ENCODE data around the gene SIGLEC5. TPM values are rescaled to one million over a fixed set of nuclear protein-coding genes. Genes with fewer than 3 reads are reported as not detected.

Gene SIGLEC5
- total and polyA plus RNA-seq, 2 of the 4 experiments (the other 2 are of a cell fraction), result not detected

GRCh38 chr19:51571599-51571998 is 58.6 kb downstream of the SIGLEC5 start:
- in situ Hi-C loops (cut with MboI; ENCODE audit: low sequenced_read_pairs) (no loop called here), intact Hi-C loops (cut with micrococcal nuclease) (loop anchor here (1.0 kb wide), 1 partner anchor 23 kb away; no protein-coding TSS in a partner anchor), dilution Hi-C loops (cut with HindIII; ENCODE audit: low sequenced_read_pairs, unreplicated experiment) (no loop called here)
- peak overlapping the region; percentile 65 for H3K4ac ChIP-seq (ENCODE audit: low read depth, low read length)
- H3K9me3 ChIP-seq (ENCODE audit: control insufficient read depth, insufficient read depth, low read length), result no peaks in the 10 kb centered on the region
- BruUV-seq (replicated peaks), result no TSS peak
- H3K27me3 ChIP-seq (ENCODE audit: control insufficient read depth, insufficient read depth, low read length), result no peaks in the 10 kb centered on the region
- peak overlapping the region; percentile 23 to 78; a peak in 3 of 4 replicates for H4K8ac ChIP-seq (ENCODE audit: low read depth in 2 of 2, low read length in 2 of 2)
- H4K5ac ChIP-seq (ENCODE audit: low read depth, low read length), result peak overlapping the region; percentile 19; the same call in 1 of the 2 replicates
- TF ChIP-seq NFE2L2 (IDR thresholded peaks at IDR 0.05; ENCODE audit: low read depth, low read length), result no peak
- no peak for TF ChIP-seq RAD21 (IDR thresholded peaks at IDR 0.05; ENCODE audit: low read length)
- no peak for TF ChIP-seq USF2 (IDR thresholded peaks at IDR 0.05; ENCODE audit: low read depth, low read length)
- no peak for TF ChIP-seq CHD1 (IDR thresholded peaks at IDR 0.05; ENCODE audit: low read depth, low read length)
- TF ChIP-seq RCOR1 (IDR thresholded peaks at IDR 0.05; ENCODE audit: insufficient replicate concordance, low read length), result no peak
- no peak for TF ChIP-seq MXI1 (IDR thresholded peaks at IDR 0.05; ENCODE audit: borderline replicate concordance, low read depth, low read length)
- no peak for TF ChIP-seq MAFK (IDR thresholded peaks at IDR 0.05; ENCODE audit: low read depth, low read length)
- TF ChIP-seq SMC3 (IDR thresholded peaks at IDR 0.05; ENCODE audit: low read depth, low read length), result no peak
- no peak for TF ChIP-seq MAZ (IDR thresholded peaks at IDR 0.05; ENCODE audit: borderline replicate concordance, low read depth, low read length)
- no peak for TF ChIP-seq FOS (IDR thresholded peaks at IDR 0.05; ENCODE audit: low read depth, low read length)
- TF ChIP-seq, protein P1, sequence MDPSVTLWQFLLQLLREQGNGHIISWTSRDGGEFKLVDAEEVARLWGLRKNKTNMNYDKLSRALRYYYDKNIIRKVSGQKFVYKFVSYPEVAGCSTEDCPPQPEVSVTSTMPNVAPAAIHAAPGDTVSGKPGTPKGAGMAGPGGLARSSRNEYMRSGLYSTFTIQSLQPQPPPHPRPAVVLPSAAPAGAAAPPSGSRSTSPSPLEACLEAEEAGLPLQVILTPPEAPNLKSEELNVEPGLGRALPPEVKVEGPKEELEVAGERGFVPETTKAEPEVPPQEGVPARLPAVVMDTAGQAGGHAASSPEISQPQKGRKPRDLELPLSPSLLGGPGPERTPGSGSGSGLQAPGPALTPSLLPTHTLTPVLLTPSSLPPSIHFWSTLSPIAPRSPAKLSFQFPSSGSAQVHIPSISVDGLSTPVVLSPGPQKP (IDR thresholded peaks at IDR 0.05; ENCODE audit: borderline replicate concordance, low read depth, low read length), result no peak
- H2AK5ac ChIP-seq (ENCODE audit: low read depth, low read length), result peak overlapping the region; percentile 97
- ChIA-PET CTCF (no interaction called here), POLR2A (ENCODE audit: unreplicated experiment) (no interaction called here)
- DNase-seq (peak; percentile 12), ATAC-seq (ENCODE audit: low read depth) (peak; percentile 16)
- H2BK120ac ChIP-seq (ENCODE audit: low read depth, low read length), result peak overlapping the region; percentile 7; the same call in 1 of the 2 replicates
- H3K4me3 ChIP-seq (ENCODE audit: insufficient read depth, low read depth, low read length), result peak overlapping the region; percentile 74
- H4K91ac ChIP-seq (ENCODE audit: insufficient read depth, low read depth, low read length), result peak overlapping the region; percentile 14; the same call in 1 of the 2 replicates
- H3K36me3 ChIP-seq (ENCODE audit: control insufficient read depth, insufficient read depth, low read length), result peaks cover 8% of the 10 kb centered on the region; the same call in 1 of the 2 replicates
- H2BK20ac ChIP-seq (ENCODE audit: low read depth, low read length), result no peak overlapping the region
- no peak overlapping the region; the same call in 2 of the 3 replicates for H2BK15ac ChIP-seq (ENCODE audit: low read depth, low read length)
- peak overlapping the region; percentile 56 for H2BK5ac ChIP-seq (ENCODE audit: low read depth, low read length, poor library complexity, severe bottlenecking)
- H3K9me1 ChIP-seq (ENCODE audit: insufficient read depth, low read length), result peaks cover 7% of the 10 kb centered on the region; the same call in 1 of the 2 replicates
- peak overlapping the region; percentile 28; the same call in 1 of the 2 replicates for H3K27ac ChIP-seq (ENCODE audit: insufficient read depth, low read length)
- H2AFZ ChIP-seq (replicated peaks; ENCODE audit: low read length, poor library complexity), result peak overlapping the region; percentile 81
- peaks cover 12% of the 10 kb centered on the region for H3K4me1 ChIP-seq (ENCODE audit: control insufficient read depth, insufficient read depth, low read length)
- peak overlapping the region; percentile 55; the same call in 1 of the 2 replicates for H3K56ac ChIP-seq (ENCODE audit: extremely low read depth, insufficient read depth, low read length)
- peak overlapping the region; percentile 94 for H2AK9ac ChIP-seq (replicated peaks; ENCODE audit: low read depth, low read length, poor library complexity)
- H3K23ac ChIP-seq (ENCODE audit: low read depth, low read length), result peak overlapping the region; percentile 70
- H3K4me2 ChIP-seq (ENCODE audit: low read depth, low read length), result peak overlapping the region; percentile 97
- peak overlapping the region; percentile 85 for H3K9ac ChIP-seq (ENCODE audit: low read depth, low read length)
- WGBS, 2 experiments (ENCODE audit: extremely low coverage in 2 of 2, insufficient read length in 1 of 2), result 0% methylated on average over 6 of the region's 8 CpGs; no CpG with 5 or more reads in 1 of the 2 experiments
- H3K79me1 ChIP-seq (ENCODE audit: low read depth in 1 of 2, low read length in 2 of 2), result peaks cover 3 to 27% of the 10 kb centered on the region in 2 experiments; a peak in 2 of 4 replicates
- peak overlapping the region; percentile 56 for H3K14ac ChIP-seq (replicated peaks; ENCODE audit: low read depth, low read length)
- no peak overlapping the region for H3K18ac ChIP-seq (ENCODE audit: low read depth, low read length)
- peaks cover 7% of the 10 kb centered on the region for H4K20me1 ChIP-seq (ENCODE audit: insufficient read depth, low read length)
